Brain microvascular endothelial cell (primary cell): ENCODE measurements around the gene PDE4D.

Source experiments
- DNase-seq: peaks from one replicate; pipeline ENCODE4 v3.0.0-alpha.2; 2020
- H3K27ac ChIP-seq: fragments of 250-450 bp; sonication (Bioruptor Pico); 2 replicates; pipeline ENCODE4 v1.5.1; 2020; ENCODE audit warnings: mild to moderate bottlenecking, moderate library complexity
- H3K27me3 ChIP-seq: fragments of 250-450 bp; sonication (Bioruptor Pico); replicated peaks from 2 replicates; pipeline ENCODE4 v1.5.1; 2020; ENCODE audit warnings: mild to moderate bottlenecking
- H3K36me3 ChIP-seq: fragments of 250-450 bp; sonication (Bioruptor Pico); replicated peaks from 2 replicates; pipeline ENCODE4 v1.5.1; 2020; ENCODE audit warnings: mild to moderate bottlenecking
- H3K4me3 ChIP-seq: 2 replicates; pipeline ENCODE4 v1.5.1; 2011; ENCODE audit warnings: low read depth, mild to moderate bottlenecking, control low read depth, low read length, moderate library complexity
- CTCF ChIP-seq: IDR thresholded peaks from 2 replicates; pipeline ENCODE4 v1.5.1; 2011; ENCODE audit warnings: low read depth, mild to moderate bottlenecking, moderate library complexity, low read length, control low read depth, inconsistent platforms; ENCODE audit errors: missing control alignments
- in situ Hi-C: cut with HindIII; loops from 2 replicates; pipeline ENCODE4 v1.10.0; 2017; ENCODE audit warnings: low sequenced_read_pairs, low pct_ligation_motif_present

The PDE4D gene

GRCh38 chr5:58972301-58972700, 921.2 kb downstream of the PDE4D start:
- DNase-seq, result peak; percentile 20
- no peak overlapping the region for H3K4me3 ChIP-seq
- in situ Hi-C loops, result no loop called here
- H3K27me3 ChIP-seq, result no peaks in the 10 kb centered on the region
- TF ChIP-seq CTCF, result no peak
- no peak overlapping the region for H3K27ac ChIP-seq
- H3K36me3 ChIP-seq, result peaks cover 18% of the 10 kb centered on the region

GRCh38 chr5:58970766-58971165, 922.8 kb downstream of the PDE4D start:
- no peak for TF ChIP-seq CTCF
- Histone ChIP-seq H3K36me3 (peaks cover 10% of the 10 kb centered on the region), H3K27me3 (no peaks in the 10 kb centered on the region), H3K4me3 (no peak overlapping the region), H3K27ac (no peak overlapping the region)
- DNase-seq, result no peak
- in situ Hi-C loops, result no loop called here

GRCh38 chr5:58969795-58970194, 923.7 kb downstream of the PDE4D start:
- Histone ChIP-seq H3K27me3 (no peaks in the 10 kb centered on the region), H3K27ac (no peak overlapping the region), H3K4me3 (no peak overlapping the region), H3K36me3 (peaks cover 7% of the 10 kb centered on the region)
- DNase-seq, result no peak
- no peak for TF ChIP-seq CTCF
- in situ Hi-C loops, result no loop called here

GRCh38 chr5:58969253-58969652, 924.3 kb downstream of the PDE4D start:
- H3K4me3 ChIP-seq, result no peak overlapping the region
- no peak for DNase-seq
- no peaks in the 10 kb centered on the region for H3K27me3 ChIP-seq
- TF ChIP-seq CTCF, result no peak
- no peak overlapping the region for H3K27ac ChIP-seq
- peaks cover 4% of the 10 kb centered on the region for H3K36me3 ChIP-seq
- in situ Hi-C loops, result no loop called here

- DNase-seq, result no peak
- in situ Hi-C loops, result no loop called here
- H3K4me3 ChIP-seq, result no peak overlapping the region
- no peaks in the 10 kb centered on the region for H3K27me3 ChIP-seq
- TF ChIP-seq CTCF, result no peak
- no peak overlapping the region for H3K27ac ChIP-seq
- no peaks in the 10 kb centered on the region for H3K36me3 ChIP-seq
Measured at GRCh38 chr5:58968350-58968749, 925.2 kb downstream of the PDE4D start.

- Histone ChIP-seq H3K27ac (no peak overlapping the region), H3K4me3 (no peak overlapping the region), H3K36me3 (no peaks in the 10 kb centered on the region), H3K27me3 (no peaks in the 10 kb centered on the region)
- no peak for DNase-seq
- in situ Hi-C loops, result no loop called here
- TF ChIP-seq CTCF, result no peak
Measured at GRCh38 chr5:58967597-58968281, 925.8 kb downstream of the PDE4D start.
